Measurements from ENCODE around the gene ASRGL1. TPM values are rescaled to one million over a fixed set of nuclear protein-coding genes. Genes with fewer than 3 reads are reported as not detected.

Gene ASRGL1
- total and polyA plus RNA-seq, 4 donors, result 24.5 to 65.2 (median 44.0) TPM

- DNase-seq (ENCODE audit: low read depth in 4 of 6, low spot score in 6 of 6), result no peak
- 100% methylated on average over 5 of the region's 9 CpGs for WGBS (ENCODE audit: insufficient coverage)
- Histone ChIP-seq H3K4me3 (ENCODE audit: low read depth, low read length) (no peak overlapping the region), H3K4me1 (ENCODE audit: control insufficient read depth, insufficient read depth, low read length) (peaks cover 28% of the 10 kb centered on the region), H3K27me3 (ENCODE audit: control insufficient read depth, insufficient read depth, low read length) (no peaks in the 10 kb centered on the region), H3K9me3 (ENCODE audit: control insufficient read depth, insufficient read depth, low read length) (no peaks in the 10 kb centered on the region), H3K36me3 (ENCODE audit: control insufficient read depth, insufficient read depth, low read length) (no peaks in the 10 kb centered on the region), H3K27ac (ENCODE audit: low read depth, low read length) (peak overlapping the region; percentile 64)
These were observed 95.4 kb downstream of the ASRGL1 start for GRCh38 chr11:62432695-62433094.

DNA sequence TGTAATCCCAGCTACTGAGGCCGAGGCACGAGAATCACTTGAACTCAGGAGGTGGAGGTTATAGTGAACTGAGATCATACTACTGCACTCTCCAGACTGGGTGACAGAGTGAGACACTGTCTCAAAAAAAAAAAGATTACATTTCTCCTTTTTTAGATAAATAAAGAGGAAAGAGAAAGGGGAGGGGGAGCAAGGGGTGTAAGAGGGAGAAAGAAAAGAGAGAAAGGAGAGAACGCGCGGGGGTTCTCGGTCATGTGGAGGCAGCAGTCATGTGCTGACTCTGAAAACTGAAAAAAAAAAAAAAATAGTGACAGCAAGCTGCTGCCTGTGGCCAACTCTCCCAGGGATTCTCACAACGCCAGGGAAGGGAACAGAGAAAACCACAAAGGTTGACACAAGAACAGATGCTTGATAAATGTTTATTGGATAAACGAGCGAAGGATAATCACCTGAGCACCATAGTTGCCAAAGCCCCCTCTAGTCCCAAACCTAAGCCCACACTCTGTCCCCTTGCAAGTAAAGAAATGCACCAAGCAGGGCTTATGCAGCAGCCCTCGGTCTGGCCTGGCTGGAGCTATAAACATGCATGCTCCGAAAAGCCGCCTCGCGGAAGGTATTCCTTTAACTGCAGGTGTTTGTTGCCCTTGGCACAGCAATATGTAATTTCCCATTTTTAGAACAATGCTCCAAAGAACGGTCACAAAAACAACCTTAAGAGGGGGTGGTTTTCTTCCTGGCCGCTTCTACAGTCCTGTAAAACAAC is 96.1 kb downstream of the ASRGL1 start:
- Histone ChIP-seq H3K9me3 (ENCODE audit: control insufficient read depth, insufficient read depth, low read length) (no peaks in the 10 kb centered on the region), H3K4me1 (ENCODE audit: control insufficient read depth, insufficient read depth, low read length) (peaks cover 28% of the 10 kb centered on the region), H3K27ac (ENCODE audit: low read depth, low read length) (peak overlapping the region; percentile 64), H3K36me3 (ENCODE audit: control insufficient read depth, insufficient read depth, low read length) (no peaks in the 10 kb centered on the region), H3K27me3 (ENCODE audit: control insufficient read depth, insufficient read depth, low read length) (no peaks in the 10 kb centered on the region), H3K4me3 (ENCODE audit: low read depth, low read length) (no peak overlapping the region)
- peak in 2 of 6 donors; percentile 35 to 65 for DNase-seq (ENCODE audit: low read depth in 4 of 6, low spot score in 6 of 6)
- 6% methylated on average over 5 of the region's 16 CpGs for WGBS (ENCODE audit: insufficient coverage)

- H3K4me1 ChIP-seq (ENCODE audit: control insufficient read depth, insufficient read depth, low read length), result peaks cover 28% of the 10 kb centered on the region
- peak overlapping the region; percentile 64 for H3K27ac ChIP-seq (ENCODE audit: low read depth, low read length)
- no peaks in the 10 kb centered on the region for H3K9me3 ChIP-seq (ENCODE audit: control insufficient read depth, insufficient read depth, low read length)
- DNase-seq (ENCODE audit: low read depth in 4 of 6, low spot score in 6 of 6), result peak in 2 of 6 donors; percentile 38 to 47
- 33% methylated on average over 5 of the region's 6 CpGs for WGBS (ENCODE audit: insufficient coverage)
- H3K27me3 ChIP-seq (ENCODE audit: control insufficient read depth, insufficient read depth, low read length), result no peaks in the 10 kb centered on the region
- H3K4me3 ChIP-seq (ENCODE audit: low read depth, low read length), result no peak overlapping the region
- H3K36me3 ChIP-seq (ENCODE audit: control insufficient read depth, insufficient read depth, low read length), result no peaks in the 10 kb centered on the region
These were observed 96.6 kb downstream of the ASRGL1 start for GRCh38 chr11:62433904-62434276.

GRCh38 chr11:62435846-62436660 is 98.8 kb downstream of the ASRGL1 start:
- Histone ChIP-seq H3K4me1 (ENCODE audit: control insufficient read depth, insufficient read depth, low read length) (peaks cover 32% of the 10 kb centered on the region), H3K36me3 (ENCODE audit: control insufficient read depth, insufficient read depth, low read length) (no peaks in the 10 kb centered on the region), H3K9me3 (ENCODE audit: control insufficient read depth, insufficient read depth, low read length) (no peaks in the 10 kb centered on the region), H3K4me3 (ENCODE audit: low read depth, low read length) (no peak overlapping the region), H3K27me3 (ENCODE audit: control insufficient read depth, insufficient read depth, low read length) (no peaks in the 10 kb centered on the region), H3K27ac (ENCODE audit: low read depth, low read length) (peak overlapping the region; percentile 76)
- WGBS (ENCODE audit: insufficient coverage), result 33% methylated on average over 1 of the region's 5 CpGs
- DNase-seq (ENCODE audit: low read depth in 4 of 6, low spot score in 6 of 6), result peak in 2 of 6 donors; percentile 47 to 67

DNA sequence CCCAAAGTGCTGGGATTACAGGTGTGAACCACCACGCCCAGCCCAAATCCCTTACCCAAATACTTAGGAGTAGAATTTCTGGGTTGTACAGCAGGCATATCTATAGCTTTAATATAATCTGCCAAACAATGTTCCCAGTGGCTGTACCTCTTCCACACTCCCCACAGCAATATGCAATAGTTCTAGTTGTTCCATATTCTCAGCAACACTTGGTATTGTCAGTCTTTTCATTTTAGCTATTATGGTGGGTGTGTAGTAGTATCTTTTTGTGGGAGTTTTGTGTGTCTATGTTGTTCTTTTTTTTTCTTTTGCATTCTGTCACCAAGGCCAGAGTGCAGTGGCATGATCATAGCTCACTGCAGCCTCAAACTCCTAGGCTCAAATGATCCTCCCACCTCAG is 100.4 kb downstream of the ASRGL1 start:
- no peak for DNase-seq (ENCODE audit: low read depth in 4 of 6, low spot score in 6 of 6)
- H3K27ac ChIP-seq (ENCODE audit: low read depth, low read length), result no peak overlapping the region
- H3K4me1 ChIP-seq (ENCODE audit: control insufficient read depth, insufficient read depth, low read length), result peaks cover 32% of the 10 kb centered on the region
- H3K36me3 ChIP-seq (ENCODE audit: control insufficient read depth, insufficient read depth, low read length), result no peaks in the 10 kb centered on the region
- no peaks in the 10 kb centered on the region for H3K9me3 ChIP-seq (ENCODE audit: control insufficient read depth, insufficient read depth, low read length)
- H3K27me3 ChIP-seq (ENCODE audit: control insufficient read depth, insufficient read depth, low read length), result no peaks in the 10 kb centered on the region
- H3K4me3 ChIP-seq (ENCODE audit: low read depth, low read length), result no peak overlapping the region
- no CpG with 5 or more reads among the region's 1 CpG for WGBS (ENCODE audit: insufficient coverage)

- H3K4me1 ChIP-seq (ENCODE audit: control insufficient read depth, insufficient read depth, low read length), result peaks cover 26% of the 10 kb centered on the region
- H3K4me3 ChIP-seq (ENCODE audit: low read depth, low read length), result no peak overlapping the region
- no peak for DNase-seq (ENCODE audit: low read depth in 4 of 6, low spot score in 6 of 6)
- no peak overlapping the region for H3K27ac ChIP-seq (ENCODE audit: low read depth, low read length)
- H3K36me3 ChIP-seq (ENCODE audit: control insufficient read depth, insufficient read depth, low read length), result no peaks in the 10 kb centered on the region
- no peaks in the 10 kb centered on the region for H3K27me3 ChIP-seq (ENCODE audit: control insufficient read depth, insufficient read depth, low read length)
- H3K9me3 ChIP-seq (ENCODE audit: control insufficient read depth, insufficient read depth, low read length), result no peaks in the 10 kb centered on the region
- 90% methylated on average over 2 of the region's 4 CpGs for WGBS (ENCODE audit: insufficient coverage)
These were observed 101.4 kb downstream of the ASRGL1 start for GRCh38 chr11:62438641-62439040.

- 76% methylated on average over 13 of the region's 23 CpGs for whole genome bisulfite sequencing (ENCODE audit: insufficient coverage)
- no peaks in the 10 kb centered on the region for H3K9me3 ChIP-seq (ENCODE audit: control insufficient read depth, insufficient read depth, low read length)
- H3K4me3 ChIP-seq (ENCODE audit: low read depth, low read length), result no peak overlapping the region
- peaks cover 30% of the 10 kb centered on the region for H3K4me1 ChIP-seq (ENCODE audit: control insufficient read depth, insufficient read depth, low read length)
- H3K36me3 ChIP-seq (ENCODE audit: control insufficient read depth, insufficient read depth, low read length), result no peaks in the 10 kb centered on the region
- H3K27ac ChIP-seq (ENCODE audit: low read depth, low read length), result peak overlapping the region; percentile 69
- no peaks in the 10 kb centered on the region for H3K27me3 ChIP-seq (ENCODE audit: control insufficient read depth, insufficient read depth, low read length)
- peak in 1 of 6 donors; percentile 56 for DNase-seq (ENCODE audit: low read depth in 4 of 6, low spot score in 6 of 6)
These were observed 102.7 kb downstream of the ASRGL1 start for GRCh38 chr11:62439785-62440602.

Data from spinal cord (tissue), 10 donors.